Fibroblast of villous mesenchyme (primary cell): ENCODE results near the gene FBXW11. TPM values are rescaled to one million over a fixed set of nuclear protein-coding genes. Genes with fewer than 3 reads are reported as not detected.

Source experiments
- DNase-seq: peaks from one replicate; pipeline ENCODE4 v3.0.0-alpha.2; 2010; ENCODE audit warnings: low read depth
- H3K4me3 ChIP-seq: 2 replicates; pipeline ENCODE4 v1.5.1; 2011; ENCODE audit warnings: low read depth, mild to moderate bottlenecking, low read length
- CTCF ChIP-seq: IDR thresholded peaks from 2 replicates; pipeline ENCODE4 v1.5.1; 2012; ENCODE audit warnings: low read depth, mild to moderate bottlenecking, low read length; ENCODE audit not compliant: insufficient read depth
- total RNA-seq: library from RNA; depleted of rRNA; stranded (reverse); fragments of >200 nt; gene quantifications from 2 replicates; pipeline ENCODE4 v1.2.3, GENCODE V29; 2012

FBXW11 gene
- total RNA-seq, 1 donor = 112 TPM

GRCh38 chr5:171841984-171842776, 164.3 kb downstream of the FBXW11 start:
- peak overlapping the region; percentile 40 for H3K4me3 ChIP-seq
- TF ChIP-seq CTCF = no peak
- peak; percentile 45 for DNase-seq

- no peak overlapping the region for H3K4me3 ChIP-seq
- no peak for TF ChIP-seq CTCF
These were observed 165.5 kb downstream of the FBXW11 start for GRCh38 chr5:171840711-171841522.

GRCh38 chr5:171840066-171840465, 166.4 kb downstream of the FBXW11 start:
- no peak for TF ChIP-seq CTCF
- no peak for DNase-seq
- H3K4me3 ChIP-seq = no peak overlapping the region

More at GRCh38 chr5:171840711-171841522, 165.5 kb downstream of the FBXW11 start:
- no peak for DNase-seq

GRCh38 chr5:171839112-171839511, 167.3 kb downstream of the FBXW11 start:
- H3K4me3 ChIP-seq = no peak overlapping the region
- DNase-seq = no peak
- TF ChIP-seq CTCF = no peak

- no peak for TF ChIP-seq CTCF
- no peak for DNase-seq
These were observed 168.4 kb downstream of the FBXW11 start for GRCh38 chr5:171838066-171838465.

GRCh38 chr5:171837522-171837921, 168.9 kb downstream of the FBXW11 start:
- no peak overlapping the region for H3K4me3 ChIP-seq
- no peak for DNase-seq
- no peak for TF ChIP-seq CTCF

More at GRCh38 chr5:171838066-171838465, 168.4 kb downstream of the FBXW11 start:
- H3K4me3 ChIP-seq = no peak overlapping the region
